ENCODE results near the gene TADA2B.
"Not testable (repeated sequence)": the region's sequence is repeated elsewhere in the genome, so short reads cannot be mapped to it uniquely, and the experiment has no call there.

Gene TADA2B

GRCh38 chr4:7073059-7073458 lies 29.9 kb downstream of the TADA2B start:
- Histone ChIP-seq H3K27ac (no peak overlapping the region), H3K4me3 (no peak overlapping the region)

GRCh38 chr4:7073526-7074390 lies 30.6 kb downstream of the TADA2B start:
- H3K4me3 ChIP-seq, result no peak overlapping the region
- H3K27ac ChIP-seq, result no peak overlapping the region

- H3K27ac ChIP-seq, result no peak overlapping the region
- no peak overlapping the region for H3K4me3 ChIP-seq
These were observed 31.3 kb downstream of the TADA2B start for GRCh38 chr4:7074426-7074825.

- no peak overlapping the region for H3K27ac ChIP-seq
- H3K4me3 ChIP-seq, result no peak overlapping the region
These were observed 33.0 kb downstream of the TADA2B start for GRCh38 chr4:7075962-7076695.

GRCh38 chr4:7076696-7077082 lies 33.5 kb downstream of the TADA2B start:
- no peak overlapping the region for H3K27ac ChIP-seq
- H3K4me3 ChIP-seq, result no peak overlapping the region

- no peak overlapping the region for H3K4me3 ChIP-seq
- H3K27ac ChIP-seq, result no peak overlapping the region
These were observed 34.2 kb downstream of the TADA2B start for GRCh38 chr4:7077371-7077770.

- Histone ChIP-seq H3K27ac (no peak overlapping the region), H3K4me3 (no peak overlapping the region)
These were observed 34.9 kb downstream of the TADA2B start for GRCh38 chr4:7078025-7078424.

- H3K27ac ChIP-seq, H3K4me3 ChIP-seq: not testable (repeated sequence)
These were observed 36.3 kb downstream of the TADA2B start for GRCh38 chr4:7079483-7079882.

GRCh38 chr4:7079909-7080308 lies 36.7 kb downstream of the TADA2B start:
- H3K4me3 ChIP-seq, H3K27ac ChIP-seq: not testable (repeated sequence)

GRCh38 chr4:7083597-7084563 lies 40.7 kb downstream of the TADA2B start:
- no peak overlapping the region for H3K27ac ChIP-seq

GRCh38 chr4:7084564-7084961 lies 41.4 kb downstream of the TADA2B start:
- peak overlapping the region in 1 of 7 experiments; percentile 20 for H3K4me3 ChIP-seq
- H3K27ac ChIP-seq, result not testable (repeated sequence)

More at GRCh38 chr4:7083597-7084563, 40.7 kb downstream of the TADA2B start:
- H3K4me3 ChIP-seq, result peak overlapping the region in 1 of 7 experiments; percentile 20

GRCh38 chr4:7086384-7086783 lies 43.2 kb downstream of the TADA2B start:
- Histone ChIP-seq H3K4me3 (no peak overlapping the region), H3K27ac (no peak overlapping the region)

GRCh38 chr4:7087036-7087435 lies 43.9 kb downstream of the TADA2B start:
- no peak overlapping the region for H3K27ac ChIP-seq
- no peak overlapping the region for H3K4me3 ChIP-seq

- H3K27ac ChIP-seq, result no peak overlapping the region
- no peak overlapping the region for H3K4me3 ChIP-seq
These were observed 46.2 kb downstream of the TADA2B start for GRCh38 chr4:7089213-7089986.

GRCh38 chr4:7092026-7092425 lies 48.9 kb downstream of the TADA2B start:
- Histone ChIP-seq H3K27ac (no peak overlapping the region), H3K4me3 (no peak overlapping the region)

- Histone ChIP-seq H3K4me3 (no peak overlapping the region), H3K27ac (no peak overlapping the region)
These were observed 51.7 kb downstream of the TADA2B start for GRCh38 chr4:7094916-7095315.

- H3K4me3 ChIP-seq, result no peak overlapping the region
- H3K27ac ChIP-seq, result no peak overlapping the region
These were observed 52.5 kb downstream of the TADA2B start for GRCh38 chr4:7095611-7096155.

GRCh38 chr4:7096236-7096635 lies 53.1 kb downstream of the TADA2B start:
- Histone ChIP-seq H3K4me3 (no peak overlapping the region), H3K27ac (no peak overlapping the region)

Measured in skin epidermis (tissue), 12 donors.